Myocyte (in vitro differentiated cells): ENCODE measurements around the gene CACNA2D2. TPM values are rescaled to one million over a fixed set of nuclear protein-coding genes. Genes with fewer than 3 reads are reported as not detected.

ENCODE experiments used
- DNase-seq: peaks from one replicate; pipeline ENCODE4 v3.0.0-alpha.2; 2012; ENCODE audit warnings: low read depth
- total RNA-seq: library from RNA; depleted of rRNA; stranded (reverse); fragments of >200 nt; gene quantifications from 2 replicates; pipeline ENCODE4 v1.2.3, GENCODE V29; 2014

CACNA2D2 gene
- total RNA-seq, 1 donor from 2014 or later = not detected

DNA sequence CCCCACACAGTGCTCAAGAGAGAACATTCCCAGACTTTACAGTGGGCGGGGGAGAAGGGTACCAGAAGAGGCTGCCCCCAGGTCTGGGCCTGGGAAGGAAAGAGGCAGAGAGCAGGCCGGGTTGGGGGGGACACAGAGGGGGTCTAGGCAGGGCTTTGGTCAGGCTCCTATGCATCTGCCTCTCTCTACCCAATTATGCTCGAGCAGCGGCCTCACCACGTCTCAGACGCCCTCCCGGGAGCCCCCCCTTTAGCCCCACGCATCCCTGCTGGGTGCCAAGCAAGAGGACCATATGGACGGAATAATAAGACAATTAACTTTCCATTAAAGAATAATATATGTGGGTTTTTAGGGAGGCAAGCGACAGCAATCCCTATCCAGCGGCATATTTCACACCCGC lies 32.8 kb downstream of the CACNA2D2 start:
- no peak for DNase-seq

DNA sequence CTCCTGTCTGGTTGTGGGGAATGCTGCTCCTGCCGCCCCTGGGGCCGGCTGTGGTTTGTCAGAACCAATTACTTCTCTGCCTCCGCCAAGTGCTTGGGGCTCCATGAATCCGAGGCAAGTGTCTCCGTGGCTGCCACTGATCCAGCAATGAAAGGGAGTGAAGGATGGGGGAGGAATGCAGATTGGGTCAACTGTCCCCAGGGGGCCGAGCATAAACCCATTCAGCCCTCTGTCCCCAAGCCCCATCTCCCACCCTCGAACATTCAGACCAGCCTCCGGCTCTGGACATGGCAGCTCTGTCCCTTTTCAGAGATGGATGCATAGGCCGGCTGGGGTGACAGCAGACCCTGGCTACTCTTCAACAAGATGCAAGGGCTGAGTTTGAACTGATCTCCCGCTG lies 35.5 kb downstream of the CACNA2D2 start:
- DNase-seq = no peak

DNA sequence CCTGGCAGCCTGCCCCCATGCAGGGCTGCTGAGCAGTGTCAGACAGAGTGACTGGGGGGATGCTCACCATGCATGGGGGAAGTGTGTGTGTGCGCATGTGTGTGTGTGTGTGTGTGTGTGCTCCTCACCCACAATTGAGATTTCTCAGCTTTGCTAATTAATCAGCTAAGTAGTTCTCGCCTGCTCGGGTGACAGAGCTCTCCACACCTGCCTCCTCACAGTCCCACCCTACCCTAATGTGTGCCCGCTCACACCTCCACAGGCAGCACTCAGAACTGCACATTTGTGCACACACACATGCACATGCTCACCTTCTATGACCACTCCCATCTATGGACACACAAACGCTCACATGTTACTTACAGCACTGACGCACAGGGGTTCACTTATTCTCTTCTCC lies 37.3 kb downstream of the CACNA2D2 start:
- no peak for DNase-seq

DNA sequence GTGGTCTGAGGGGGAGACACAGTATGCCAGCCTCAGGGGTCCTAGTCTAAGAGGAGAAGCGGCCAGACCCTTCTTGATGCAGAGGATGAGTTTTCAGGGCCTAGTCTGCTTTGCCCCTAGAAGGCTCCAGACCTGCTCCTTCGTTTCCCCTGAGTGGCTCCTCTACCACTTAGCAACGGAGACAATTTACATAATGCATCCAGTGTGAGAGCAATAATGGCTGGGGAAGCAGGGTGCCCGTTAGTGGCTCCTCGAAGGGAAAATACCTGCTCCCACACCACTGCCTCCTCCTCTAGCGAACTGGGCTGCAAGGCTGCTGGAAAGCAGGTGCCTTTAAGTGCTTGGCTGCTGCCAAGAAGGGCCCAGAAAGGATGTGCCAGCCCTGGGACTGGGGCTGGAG lies 38.9 kb downstream of the CACNA2D2 start:
- no peak for DNase-seq

DNA sequence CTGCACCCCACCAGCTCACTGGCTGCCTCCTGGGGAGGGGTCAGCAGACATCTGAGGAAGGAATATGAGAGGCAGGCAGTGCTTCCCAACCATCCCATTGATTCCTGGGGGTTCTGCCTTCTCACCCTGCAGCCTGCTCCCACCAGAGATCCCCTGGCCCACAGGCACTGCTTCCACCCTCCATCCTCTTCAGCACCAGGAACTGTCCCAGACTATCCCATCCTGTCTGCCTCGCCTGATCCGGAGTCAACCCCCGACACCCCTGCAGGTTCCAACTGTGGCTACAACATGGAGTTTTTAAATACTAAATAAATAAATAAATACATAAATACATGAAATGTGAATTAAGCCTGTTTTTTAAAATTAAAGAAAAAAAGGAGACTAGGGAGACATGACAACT lies 43.6 kb downstream of the CACNA2D2 start:
- DNase-seq = no peak

DNA sequence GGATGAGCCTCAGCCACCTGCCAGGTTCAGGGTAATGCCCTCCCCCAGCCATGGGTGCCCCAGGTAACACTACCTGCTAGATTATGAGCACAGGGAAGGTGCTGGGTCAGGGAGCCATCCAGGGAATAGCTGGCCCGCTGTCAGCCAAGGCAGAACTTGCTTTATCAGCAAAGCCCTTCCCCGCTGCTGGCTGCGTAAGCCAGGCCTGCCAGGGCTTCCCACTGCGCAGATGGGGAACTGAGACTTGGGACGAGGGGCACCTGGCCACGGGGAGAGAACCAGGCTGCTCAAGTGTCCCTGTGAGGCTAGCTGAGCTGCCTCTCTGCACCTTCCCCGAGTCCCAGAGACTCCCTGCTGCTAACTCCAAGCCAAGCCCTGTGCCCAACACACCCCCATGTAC lies 45.4 kb downstream of the CACNA2D2 start:
- no peak for DNase-seq

DNA sequence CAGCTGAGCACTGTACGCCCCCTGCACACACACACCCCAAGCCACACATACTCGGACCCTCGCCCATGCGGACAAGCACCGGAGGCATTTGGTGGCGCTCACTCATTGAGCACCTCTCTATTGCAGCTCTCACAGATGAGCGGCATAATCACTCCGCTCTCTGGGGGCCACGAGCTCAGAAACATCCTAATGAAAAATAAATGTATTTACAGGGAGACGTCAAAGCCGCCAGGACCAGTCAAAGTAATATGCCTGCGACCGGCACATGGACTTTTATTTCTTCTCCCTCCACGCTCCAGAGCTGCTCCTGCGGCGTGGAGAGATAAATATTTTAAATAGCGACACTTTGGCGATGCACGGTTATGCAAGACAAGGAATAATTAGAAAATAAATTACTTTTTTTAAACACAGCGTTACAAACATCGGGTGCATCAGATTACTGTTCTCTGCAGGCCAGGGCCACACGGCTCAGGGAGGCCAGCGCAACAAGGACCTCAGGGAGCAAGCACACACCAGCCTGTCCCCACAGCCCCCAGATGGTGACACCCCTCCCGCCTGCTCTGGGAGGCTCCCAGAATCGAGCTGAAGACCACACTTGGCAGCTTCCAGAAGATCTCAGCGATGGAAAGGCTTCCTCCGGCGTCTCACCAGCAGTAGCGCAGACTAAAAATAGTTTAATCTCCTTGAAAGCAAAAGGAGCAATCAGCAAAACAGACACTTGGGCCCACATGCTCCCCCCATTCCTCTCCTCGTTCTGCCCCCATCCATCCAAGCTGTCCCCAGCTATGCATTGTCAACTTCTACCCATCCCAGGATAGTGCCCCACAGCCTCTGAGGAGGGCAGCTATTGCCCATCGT lies 48.0 kb downstream of the CACNA2D2 start:
- no peak for DNase-seq

DNA sequence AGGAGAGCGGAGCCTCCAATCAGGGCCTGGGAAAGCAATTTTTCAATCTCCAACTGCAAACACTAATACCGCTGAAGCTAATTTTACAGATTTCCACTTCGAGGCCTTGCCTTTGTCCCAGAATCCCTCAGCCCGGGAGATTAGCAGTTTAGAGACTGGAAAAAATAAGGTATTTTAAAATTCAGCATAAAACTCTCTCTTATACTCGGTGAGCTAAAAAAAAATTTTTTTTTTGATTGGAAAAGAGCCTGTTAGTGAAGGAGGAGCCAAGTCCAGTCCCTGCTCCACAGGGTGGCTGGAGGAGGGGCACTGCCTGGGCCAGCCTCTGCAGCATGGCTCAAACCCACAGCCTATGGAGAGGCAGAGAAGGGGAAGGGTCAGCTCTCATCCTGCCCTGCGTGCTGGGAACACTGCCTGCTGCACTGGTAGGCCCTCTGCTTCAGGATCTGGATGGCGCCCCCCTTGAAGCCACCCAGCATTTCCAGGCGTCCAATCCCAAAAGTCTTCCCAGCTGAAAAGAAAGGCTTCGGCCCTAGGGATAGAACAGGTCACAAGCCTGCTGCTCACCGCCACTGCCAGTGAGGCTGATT lies 48.9 kb downstream of the CACNA2D2 start:
- no peak for DNase-seq

DNA sequence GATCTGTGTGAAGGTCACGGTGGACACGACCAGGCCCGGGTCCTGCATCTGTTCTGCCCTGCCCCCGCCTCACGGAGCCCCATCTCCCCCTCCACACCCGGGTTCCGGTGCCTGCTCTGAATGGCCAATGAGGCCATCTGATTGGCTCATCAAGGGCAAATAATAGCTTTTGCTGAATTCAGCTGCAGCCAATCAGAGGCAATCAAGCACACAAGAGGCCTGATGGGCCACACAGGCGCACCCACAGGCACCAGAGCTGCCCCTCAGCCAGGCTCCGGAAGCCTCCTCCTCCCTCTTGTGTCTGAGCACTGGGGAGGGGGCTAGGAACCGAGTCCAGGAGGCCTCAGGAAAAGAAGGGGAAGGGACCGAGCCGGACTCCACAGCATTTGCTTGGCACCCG lies 49.5 kb downstream of the CACNA2D2 start:
- no peak for DNase-seq

DNA sequence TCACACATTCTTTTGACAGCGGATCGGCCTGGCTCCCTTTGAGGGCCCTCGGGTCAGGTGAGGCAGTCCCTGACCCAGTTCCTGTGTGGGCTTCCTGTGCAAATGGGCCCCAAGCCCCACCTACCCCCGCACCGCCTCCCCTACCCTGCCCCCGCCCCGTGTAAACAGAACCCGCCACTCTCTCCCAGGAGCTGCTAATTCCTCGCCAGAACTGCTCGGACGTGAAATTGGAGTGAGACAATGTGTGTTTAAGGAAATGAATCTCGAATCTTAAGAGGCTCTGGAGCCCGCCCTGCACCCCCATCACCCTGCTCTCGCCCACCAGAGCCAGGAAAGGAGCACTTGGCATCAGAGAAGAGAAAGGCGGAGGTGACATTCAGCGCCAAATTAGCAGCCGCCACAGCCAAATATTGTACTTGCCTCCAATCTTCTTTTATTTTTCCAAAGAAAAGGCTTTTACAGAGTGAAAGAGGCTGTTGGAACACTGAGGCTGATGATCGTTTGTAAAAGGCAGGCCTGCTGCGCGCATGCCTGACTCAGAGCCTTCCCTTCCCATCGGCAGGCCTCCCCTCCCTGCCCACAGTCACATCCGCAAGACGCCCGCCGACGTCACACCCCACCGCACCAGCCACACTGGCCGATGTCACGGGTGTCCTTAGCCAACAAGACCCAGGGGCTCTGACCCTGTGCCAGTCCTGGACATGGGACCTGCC lies 53.1 kb downstream of the CACNA2D2 start:
- peak; percentile 45 for DNase-seq

DNA sequence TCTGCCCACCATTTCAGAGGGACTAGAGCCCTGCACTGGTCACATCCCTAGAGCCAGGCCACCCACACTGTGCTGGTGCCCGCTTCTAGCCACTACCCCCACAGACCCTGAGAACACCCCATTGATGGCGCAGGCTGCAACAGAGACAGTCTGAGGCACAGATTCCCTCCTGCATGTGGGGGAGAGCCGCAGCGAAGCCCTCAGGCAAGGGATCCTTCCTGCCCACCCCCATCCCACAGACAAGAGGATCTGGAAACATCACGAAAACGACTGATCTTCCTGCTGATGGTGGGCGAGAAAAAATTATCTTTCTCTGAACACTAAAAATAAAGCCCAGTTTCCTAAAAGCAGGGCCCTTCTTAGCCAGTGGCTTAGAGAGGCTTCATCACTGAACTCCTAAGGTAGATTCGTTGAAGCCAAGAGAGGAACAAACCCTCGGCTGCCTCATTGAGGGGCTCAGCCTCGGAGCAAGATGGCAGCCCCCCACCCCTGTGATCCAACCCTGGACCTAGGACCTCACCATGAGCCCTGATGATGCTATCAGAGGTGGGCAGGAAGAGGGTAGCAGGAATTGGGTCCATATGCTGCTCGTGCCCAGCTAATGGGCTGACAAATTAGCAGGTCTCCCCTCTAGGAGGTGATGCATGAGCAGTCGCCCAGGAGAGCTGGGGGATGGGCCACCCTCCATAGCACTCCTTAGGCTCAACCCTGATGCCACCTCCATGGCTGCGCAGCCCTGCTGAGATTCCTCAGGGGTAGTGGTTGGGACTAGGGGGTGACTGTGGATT lies 54.5 kb downstream of the CACNA2D2 start:
- DNase-seq = no peak

DNA sequence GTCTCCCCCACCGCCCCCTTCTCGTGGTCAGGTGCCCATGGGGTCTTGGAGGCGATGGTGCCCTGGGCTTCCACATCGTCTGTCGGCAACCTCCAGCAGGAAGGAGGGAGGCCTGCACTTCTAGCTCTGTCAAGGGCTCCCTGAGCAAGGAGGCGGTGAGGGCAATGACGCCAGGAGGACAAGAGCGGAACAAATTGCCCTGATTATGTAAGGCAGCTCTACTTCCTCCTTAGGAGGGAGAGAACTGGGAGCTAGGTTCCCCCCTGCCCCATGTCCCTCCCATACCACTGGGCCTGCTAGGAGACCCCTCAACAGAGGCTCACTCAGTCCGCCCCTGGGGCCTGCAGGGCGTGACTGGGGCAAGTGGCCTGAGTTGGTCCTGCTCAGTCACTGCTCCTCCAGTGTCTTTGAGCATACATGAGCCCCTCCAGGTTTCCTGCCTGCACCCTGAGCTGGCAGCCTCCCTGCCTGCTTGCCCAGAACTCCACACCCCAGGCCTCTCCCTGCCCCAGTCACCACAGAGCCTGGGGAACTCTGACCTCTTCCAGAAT lies 56.1 kb downstream of the CACNA2D2 start:
- no peak for DNase-seq

DNA sequence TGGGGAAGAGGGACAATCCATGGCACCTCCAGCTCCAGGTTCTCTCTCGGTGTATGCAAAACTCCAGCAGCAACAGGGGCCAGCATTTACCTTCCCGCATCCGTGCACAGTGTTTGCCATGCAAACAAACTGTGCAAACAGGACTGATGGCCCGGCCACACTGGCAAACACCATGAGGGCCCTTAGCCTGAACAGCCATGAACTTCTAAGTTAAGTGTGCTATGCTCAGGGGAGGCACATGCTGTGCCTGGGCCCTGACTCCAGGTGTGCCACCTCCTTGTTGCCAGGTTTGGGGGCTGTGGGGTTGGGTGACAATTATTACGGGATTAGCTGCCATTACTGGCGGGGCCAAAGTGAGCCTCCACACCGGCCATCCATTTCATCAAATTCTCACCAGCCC lies 57.5 kb downstream of the CACNA2D2 start:
- DNase-seq = no peak

DNA sequence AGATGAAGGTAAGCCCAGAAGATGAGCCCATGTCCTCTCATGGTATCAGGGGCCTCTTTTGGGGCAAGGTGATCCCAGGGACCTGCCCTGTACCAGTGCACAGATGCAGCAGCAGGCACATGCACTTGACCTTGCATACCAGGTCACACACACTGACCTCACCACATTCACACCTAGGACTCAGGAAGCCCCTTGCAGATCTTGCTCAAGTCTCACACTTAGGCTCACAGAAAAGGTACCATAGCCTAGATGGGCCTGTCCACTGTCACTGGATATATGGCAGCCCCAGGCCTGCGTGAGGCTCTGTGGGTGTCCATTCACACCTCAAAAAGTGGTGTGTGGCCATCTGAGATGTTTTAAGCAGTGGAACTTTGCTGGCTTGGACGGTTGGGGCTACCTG lies 58.7 kb downstream of the CACNA2D2 start:
- DNase-seq = no peak

DNA sequence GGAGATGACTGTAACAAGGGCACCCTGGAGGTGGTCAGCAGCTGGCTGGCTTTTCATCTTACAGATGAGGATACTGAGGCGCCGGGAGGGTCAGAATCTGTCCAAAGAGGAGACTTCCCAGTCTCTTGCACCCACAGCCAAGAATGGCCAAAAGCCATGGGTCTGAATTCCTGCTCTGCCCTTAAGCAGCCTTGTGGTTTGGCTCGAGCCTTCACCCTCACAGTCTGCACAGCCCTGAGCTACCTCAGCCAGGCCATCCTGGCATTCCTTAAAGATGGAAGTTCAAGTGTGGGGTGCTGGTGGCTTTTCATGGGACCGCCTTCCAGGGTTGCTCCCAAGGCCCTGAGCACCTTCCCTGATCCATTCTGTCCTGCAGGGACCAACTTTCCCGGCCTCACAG lies 59.2 kb downstream of the CACNA2D2 start:
- DNase-seq = peak; percentile 74

DNA sequence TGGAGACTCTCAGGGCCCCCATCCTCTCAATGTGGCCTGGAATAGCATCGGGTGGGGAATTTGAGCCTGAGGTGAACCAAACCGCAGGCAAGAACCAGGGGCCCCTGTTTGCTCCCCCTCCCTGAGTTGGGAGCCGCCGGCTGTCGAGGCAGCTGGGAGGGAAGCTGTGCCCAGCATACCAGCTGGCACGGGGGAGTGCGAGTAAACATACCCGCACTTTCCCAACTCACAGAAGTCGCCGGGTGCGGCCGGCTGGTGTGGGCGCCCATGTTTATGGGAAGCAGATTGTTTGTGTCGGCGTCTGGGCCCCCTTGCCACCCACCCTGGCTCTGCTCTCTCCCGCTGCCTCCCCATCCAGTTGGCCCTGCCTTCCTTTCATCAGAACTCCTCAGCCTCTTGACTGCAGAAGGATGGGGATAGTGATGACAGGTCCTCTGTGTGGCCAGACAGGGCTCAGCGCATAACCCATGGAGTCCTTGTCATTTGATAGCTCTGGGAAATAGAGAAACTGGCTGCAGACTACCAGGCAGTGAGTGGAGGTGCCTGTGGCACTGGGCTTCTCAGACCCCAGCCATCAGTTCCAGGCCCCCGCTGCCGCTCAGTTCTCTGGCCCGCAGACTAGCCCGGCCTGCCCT lies 60.4 kb downstream of the CACNA2D2 start:
- peak; percentile 95 for DNase-seq

DNA sequence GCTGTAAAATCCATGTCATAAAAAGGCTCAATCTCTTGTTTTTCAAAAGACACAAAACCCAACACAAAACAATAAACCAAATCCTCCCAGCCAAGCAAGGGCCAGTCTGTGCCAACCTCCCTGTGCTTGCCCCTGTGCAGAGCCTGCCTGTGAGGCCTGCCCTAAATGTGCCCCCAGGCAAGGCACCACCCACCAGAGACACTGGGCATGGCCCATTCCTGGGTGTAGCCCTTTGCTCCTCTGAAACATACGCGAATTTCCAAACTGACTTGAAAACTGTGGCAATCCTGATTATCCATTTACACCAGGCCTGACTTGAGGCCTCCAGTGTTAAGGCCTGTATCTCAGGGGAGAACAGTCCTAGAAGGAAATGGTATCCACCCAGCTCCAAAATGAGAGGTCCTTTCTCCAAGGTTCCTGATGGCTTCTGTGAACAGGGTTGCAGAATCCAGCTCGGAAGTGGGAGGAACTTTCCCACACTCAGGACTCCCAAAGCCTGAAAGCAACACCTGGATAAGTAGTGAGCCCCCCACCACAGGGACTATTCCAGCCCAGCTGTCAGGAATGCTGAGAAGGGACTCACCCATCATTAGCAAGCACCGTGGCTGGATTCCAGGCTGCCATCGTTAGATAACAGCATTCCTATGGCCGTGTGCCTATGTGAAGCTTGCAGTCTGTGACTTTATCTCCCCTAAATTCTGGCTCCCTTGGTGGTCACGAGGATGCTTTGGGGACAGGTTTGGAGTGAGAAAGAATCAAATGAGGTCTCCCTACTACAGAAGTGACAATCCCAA lies 61.8 kb downstream of the CACNA2D2 start:
- peak; percentile 34 for DNase-seq

DNA sequence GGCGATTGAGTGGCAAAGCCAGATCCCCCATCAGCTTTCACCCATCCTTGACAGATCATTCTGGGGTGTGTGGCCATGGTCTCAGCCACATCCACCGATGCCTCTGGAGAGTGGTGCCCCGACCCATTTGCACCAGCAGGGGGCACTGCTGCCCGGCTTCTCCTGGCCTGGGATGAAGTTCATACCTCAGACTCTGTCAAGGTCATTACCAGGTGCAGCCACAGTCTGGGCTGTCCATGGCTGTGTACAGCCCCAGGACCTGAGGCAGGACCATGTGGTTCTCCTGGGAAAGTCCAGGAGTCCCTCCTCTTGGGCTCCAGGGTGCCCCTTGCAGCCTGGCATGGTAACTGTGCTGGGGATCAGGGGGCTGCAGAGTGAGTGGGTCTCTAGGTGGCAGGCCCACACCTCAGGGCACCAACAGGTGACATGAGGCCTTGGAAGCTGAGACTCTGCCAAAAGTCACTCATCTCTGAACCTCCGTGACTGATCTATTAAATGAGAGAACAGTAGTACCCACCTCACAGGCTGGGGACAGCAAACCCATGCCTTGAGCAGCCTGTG lies 67.2 kb downstream of the CACNA2D2 start:
- DNase-seq = peak; percentile 49

DNA sequence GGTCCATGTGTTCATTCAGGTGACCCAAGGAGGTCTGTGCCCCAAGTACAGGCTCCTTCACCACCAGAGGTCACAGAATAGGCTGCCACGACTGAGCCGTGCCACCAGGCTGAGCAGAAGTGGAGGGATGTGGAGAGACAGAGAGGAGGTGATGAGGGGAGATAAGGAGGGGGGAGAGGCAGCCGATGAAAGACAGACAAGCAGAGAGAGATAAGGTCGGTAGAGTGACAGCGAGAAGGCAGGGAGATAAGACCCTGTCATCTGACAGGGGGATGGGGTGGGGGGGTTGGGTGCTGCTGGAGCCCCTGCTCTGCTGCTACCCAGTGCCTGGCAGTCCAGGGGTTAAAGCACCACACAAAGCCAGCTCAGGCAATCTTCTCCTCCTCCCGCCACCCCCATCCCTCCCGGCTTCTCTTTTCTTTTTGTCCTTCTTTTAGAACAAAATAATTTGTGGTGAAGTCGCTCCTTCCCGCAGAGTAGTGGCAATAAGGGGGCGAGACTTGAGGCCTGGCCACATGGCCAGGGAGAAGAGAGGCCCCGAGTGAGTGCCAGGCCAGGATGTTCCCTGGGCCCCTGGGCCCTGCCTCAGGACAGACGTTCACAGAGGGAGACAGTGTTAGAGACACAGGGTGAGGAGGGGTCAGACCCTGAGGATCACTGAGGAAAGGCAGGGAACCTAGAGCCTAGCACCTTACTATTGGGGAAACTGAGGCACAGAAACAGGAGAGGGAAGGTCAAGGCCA lies 67.9 kb downstream of the CACNA2D2 start:
- DNase-seq = no peak
